Activated CD4-positive, alpha-beta T cell treated with anti-CD3 and anti-CD28 coated beads, Interleukin-2, amount 50 U/mL, for 1 hour (primary cell): ENCODE data around the gene WFS1.

ENCODE experiments used
- DNase-seq: peaks from one replicate; pipeline ENCODE4 v3.0.0-alpha.2; 2020

Gene WFS1

DNA sequence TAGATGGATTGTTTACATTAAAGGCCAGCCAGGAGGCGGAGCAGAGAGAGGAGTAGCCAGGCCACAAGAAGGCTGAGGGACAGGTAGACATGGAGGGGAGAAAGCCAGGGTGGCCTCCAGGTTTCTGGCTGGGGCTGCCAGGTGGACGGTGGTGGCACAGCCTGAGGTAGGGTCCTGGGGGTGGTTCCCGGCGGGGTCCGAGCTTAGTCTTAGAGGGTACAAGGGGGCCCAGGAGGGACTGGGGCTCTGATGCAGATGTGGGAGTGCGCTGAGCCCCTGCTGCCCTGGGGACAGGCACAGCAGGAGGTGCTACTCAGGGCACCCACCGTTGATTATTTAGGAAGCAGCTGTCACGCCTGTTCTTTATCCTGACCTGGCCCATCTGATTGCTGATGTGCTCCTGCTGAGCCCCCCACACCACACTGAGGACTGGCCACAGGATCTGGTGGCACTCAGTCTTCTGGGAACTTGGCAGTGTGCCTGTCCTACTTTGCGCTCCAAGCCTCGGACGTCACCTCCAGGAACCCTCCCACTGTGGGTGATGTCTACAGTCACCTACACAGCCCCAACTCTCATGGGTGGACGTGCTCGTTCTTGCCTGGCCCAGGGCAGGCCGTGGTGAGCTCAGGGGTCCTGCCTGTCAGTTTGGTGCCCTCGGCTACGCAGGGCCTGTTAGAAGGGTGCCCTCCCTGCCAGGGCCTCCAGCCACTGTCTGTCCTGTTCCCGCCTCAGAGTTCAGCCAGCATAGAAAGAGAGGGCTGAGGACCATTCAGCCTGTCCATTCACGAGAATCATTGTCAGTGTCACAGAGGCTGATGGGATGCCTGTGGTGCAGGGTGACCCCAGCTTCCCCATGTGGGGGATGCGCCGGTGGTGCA, 12.0 kb downstream of the WFS1 start:
- DNase-seq = no peak

DNA sequence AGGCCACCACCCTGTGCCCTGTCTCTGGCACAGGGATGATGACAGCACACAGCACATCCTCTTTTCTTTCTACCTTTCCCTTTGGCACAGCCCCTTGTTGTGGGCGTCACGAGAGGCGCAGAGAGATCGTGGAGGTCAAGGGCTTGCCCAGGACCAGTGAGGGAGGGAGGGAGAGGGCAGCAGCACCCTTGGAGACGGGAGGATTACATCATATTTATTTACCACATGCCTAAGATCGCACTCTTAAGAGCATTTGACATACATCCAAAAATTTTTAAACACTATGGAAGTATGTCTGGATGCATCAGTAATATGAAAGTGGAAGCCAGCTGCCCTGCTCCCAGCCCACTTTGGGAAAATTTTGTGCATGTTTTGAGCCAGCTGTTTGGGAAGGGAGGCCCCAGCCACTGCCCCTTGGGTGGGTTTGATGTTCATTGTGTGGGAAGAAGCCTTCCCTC, 12.7 kb downstream of the WFS1 start:
- DNase-seq = no peak

DNA sequence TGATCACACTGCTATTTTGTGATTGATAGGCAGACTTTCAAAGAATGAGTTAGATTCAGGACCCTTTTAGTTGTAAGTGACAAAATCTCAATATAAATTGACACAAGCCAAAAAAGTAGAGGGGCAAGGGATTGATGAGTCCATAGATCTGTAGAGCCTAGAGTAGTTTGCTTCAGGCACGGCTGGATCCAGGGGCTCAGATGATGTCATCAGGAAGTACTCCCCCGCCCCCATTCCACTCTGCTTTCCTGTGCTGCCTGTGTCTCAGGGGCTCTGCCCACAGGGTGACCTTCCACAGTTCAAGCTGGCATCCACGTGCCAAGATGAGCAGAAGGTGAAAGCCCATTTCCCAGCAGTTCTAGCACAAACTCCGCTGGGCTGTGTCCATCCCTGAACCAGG, 13.6 kb downstream of the WFS1 start:
- DNase-seq = no peak

DNA sequence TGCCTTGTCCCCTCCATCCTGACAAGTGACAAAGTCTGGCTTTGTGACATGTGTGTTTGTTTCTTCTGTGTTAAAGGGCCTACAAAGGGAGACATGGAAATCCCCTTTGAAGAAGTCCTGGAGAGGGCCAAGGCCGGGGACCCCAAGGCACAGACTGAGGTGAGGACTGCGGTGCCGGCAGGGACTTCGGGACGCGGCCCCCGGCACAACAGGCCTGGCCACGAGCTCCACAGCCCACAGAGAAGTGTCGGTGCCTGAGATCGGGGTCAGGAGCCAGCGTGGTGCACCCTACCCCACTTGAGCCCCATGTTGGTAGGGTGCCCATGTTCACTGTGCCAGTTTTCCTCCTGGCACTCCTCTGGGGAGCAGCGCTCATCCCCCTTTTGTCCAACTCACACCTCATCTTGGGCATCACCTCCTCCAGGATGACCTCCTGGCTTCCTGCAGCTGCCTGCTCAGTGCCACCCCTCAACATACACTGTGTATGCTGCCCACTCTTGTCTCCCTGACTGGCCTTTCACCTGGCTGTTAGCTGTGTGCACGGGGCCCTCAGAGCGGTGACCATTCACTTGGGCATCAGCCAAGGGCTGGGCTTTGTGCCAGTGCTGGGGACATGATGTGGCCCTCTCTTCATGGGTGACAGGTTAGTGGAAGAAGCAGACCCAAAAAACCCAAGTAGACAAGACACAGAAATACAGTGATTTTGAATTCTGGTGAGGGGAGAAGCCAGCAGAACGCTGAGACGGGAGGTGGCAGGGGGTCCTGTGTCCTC, 17.6 kb downstream of the WFS1 start:
- DNase-seq = no peak

DNA sequence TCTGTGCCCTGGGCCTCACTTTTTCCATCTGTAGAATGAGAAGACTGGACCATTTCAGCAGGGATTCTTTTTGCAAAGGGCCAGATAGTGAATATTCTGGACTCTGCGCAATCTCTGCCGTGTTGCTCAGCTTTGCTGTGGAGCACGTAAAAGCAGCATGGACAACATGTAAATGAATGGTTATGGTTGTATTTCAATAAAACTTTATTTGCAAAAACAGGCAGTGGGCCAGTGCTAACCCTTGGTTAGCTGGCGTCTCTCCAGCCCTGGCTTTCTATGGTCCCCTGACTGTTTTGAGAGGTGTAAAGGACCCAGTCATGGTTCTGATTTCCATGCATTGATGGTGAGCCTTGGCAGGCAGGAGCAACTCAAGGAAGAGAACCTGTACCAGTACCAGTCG, 18.7 kb downstream of the WFS1 start:
- no peak for DNase-seq

DNA sequence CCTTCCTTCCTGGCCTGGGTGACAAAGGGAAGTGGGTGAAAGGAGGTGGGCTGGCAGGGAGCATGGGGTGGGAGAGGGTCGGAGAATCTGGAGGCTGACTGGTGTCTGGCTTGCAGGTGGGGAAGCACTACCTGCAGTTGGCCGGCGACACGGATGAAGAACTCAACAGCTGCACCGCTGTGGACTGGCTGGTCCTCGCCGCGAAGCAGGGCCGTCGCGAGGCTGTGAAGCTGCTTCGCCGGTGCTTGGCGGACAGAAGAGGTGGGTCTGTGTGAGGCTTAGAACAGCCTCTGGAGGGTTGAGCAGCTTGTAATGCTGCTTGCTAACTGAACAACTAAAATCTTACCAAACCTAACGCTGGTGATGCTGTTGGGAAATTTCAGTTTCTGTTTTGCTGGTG, 19.2 kb downstream of the WFS1 start:
- no peak for DNase-seq

DNA sequence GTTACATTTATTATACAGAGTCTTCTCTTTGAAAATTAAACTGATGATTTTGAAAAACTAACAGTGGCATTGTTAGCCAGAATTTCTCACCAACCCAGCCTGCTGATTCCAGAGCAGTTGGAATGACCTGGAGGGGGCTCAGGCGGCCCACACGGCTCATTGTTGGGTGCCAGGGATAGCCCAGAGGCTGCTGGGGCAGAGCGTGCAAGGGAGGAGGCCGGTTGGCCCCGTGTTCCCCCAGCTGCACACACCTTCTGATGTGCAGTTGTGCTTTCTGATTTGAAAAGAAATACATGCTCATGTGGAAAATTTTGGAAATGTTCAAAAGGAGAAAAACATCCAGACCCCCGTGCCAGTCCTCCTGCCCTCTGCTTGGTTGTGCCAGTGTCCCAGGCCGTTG, 20.6 kb downstream of the WFS1 start:
- no peak for DNase-seq

DNA sequence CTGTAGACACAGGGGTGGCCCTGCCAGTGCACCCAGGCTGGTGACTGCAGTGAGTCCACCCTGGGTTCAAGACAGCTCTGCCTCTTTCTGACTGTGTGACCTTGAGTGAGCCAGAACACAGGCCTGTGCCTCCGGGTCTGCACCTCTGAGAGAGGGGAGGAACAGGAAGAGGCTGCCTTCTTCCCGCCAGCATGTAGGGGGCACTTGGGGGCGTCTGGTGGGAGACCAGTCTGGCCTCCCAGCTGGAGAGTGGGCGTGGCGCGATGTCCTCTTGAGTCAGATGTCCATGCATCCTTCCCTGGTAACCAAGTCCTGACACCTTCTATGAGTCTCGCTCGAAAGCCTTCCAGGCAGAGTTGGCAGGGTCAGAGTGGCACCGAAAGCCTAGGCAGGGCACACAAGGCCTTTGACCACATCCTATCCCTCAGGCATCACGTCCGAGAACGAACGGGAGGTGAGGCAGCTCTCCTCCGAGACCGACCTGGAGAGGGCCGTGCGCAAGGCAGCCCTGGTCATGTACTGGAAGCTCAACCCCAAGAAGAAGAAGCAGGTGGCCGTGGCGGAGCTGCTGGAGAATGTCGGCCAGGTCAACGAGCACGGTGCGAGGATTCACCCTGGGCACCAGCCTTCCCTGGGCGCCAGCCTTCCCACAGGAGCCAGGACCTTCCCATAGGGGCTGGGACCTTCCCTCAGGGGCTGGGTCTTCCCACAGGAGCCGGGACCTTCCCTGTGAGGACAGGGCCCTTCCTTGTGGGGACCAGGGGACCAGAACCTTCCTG, 21.3 kb downstream of the WFS1 start:
- no peak for DNase-seq

DNA sequence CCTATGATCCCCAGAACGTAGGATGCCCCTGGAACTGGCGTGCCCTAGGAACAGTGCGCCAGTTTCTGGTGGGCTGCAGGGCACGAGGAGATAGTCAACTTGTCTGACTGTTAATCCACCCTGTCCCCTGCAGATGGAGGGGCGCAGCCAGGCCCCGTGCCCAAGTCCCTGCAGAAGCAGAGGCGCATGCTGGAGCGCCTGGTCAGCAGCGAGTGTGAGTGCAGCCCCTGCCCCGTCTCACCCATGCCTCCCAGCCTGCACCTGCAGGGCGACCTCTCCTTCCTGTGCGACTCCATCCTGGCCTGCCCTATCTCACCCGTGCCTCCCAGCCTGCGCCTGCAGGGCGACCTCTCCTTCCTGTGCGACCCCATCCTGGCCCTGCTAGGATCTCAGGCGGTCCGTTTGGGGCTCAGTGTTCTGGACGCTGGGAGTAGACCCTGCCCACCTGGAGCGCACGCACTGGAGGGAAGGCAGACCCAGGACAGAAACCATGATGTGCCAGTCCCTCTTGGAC, 22.2 kb downstream of the WFS1 start:
- no peak for DNase-seq

DNA sequence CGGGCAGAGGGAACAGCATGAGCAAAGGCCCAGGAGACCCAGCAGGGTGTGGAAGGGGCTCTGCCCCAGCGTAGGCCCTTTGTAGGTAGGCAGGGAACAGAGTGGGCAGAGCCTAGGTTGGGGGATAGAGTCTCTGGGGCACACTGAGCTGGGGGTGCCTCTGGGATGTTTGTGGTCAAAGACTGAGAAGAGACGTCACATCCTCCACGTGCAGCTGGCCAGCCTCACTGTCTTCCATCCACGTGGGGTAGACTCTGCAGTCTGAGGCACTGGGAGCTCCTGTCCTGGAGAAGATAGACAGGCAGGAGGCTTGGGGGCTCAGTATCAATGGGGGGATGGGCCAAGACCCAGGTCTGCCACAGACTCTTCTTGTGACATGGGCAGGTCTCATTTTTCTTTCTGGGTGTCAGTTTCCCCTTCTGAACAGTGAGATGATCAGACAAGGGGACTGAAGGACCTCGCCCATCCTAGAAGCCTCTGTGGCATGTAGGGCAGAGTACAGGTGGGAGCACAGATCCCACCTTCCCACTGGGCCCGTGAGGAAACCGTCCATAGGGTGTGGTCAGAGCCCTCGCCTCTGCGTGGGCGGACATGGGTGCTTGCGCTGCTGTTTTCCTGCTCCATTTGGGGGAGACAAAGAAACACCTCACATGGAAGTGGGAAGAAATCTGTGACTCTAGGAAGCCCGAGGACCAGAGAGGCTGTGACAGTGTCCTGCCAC, 22.9 kb downstream of the WFS1 start:
- DNase-seq = no peak

DNA sequence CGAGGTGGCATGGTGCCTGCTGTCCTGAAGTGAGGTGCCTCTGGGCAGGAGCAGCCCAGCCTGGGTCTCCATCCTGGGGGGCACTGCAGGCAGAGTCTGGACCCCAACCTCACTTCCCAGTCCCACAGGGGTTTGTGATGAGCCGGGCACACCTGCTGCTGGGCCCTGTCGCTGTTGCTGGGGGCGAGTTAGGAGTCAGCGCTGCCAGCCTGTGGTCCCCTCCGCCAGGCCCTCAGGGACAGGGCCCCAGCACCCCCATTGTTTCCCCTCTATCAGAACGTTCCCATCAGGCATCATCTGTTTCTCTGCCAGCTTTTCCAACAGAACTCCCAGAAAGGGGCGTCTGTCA, 23.4 kb downstream of the WFS1 start:
- no peak for DNase-seq

DNA sequence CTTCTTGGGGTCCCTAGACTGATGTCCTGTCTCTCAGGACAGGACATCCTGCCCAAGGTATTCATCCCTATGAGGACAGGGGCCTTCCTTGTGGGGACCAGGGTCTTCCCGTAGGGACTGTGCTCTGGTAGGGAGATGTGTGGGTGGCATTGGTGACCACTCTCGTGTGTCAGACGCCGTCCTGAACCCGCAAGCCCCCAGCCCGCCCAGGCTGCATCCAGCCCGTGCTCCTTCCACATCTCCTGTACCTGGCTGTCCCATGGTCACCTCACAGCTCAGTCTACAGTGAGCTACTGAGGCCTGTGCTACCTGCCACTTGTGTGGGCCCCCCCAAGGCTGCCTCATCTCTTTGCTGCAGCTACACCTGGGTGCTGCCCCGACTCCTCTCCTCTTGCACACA, 24.0 kb downstream of the WFS1 start:
- DNase-seq = no peak

DNA sequence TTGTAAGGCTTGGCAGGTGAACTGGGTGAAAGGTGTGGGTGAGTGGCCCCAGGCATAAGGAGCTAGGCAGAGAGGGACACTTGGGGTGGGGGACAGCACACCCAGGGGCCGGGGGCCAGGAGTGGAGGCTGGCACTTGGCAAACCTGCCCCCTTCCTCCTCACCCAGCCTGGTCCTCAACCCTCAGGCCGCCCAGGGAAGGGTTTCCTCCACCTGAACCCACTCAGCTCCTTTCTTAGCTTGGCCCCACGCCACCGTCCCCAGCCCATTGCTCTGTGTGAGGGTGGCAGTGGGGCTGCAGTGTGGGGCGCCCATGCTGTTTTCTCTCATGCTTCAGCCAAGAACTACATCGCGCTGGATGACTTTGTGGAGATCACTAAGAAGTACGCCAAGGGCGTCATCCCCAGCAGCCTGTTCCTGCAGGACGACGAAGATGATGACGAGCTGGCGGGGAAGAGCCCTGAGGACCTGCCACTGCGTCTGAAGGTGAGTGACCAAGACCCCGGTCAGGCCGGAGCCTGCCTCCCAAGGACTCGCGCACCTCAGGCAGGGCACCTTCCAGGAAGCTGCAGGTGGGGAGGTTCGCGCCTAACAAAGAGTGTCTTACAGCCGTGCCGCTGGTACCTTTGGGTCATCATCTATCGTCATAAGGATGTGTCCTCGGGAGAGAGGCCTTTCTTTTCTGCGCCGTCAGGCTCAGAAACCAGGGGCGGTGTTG, 25.2 kb downstream of the WFS1 start:
- no peak for DNase-seq

DNA sequence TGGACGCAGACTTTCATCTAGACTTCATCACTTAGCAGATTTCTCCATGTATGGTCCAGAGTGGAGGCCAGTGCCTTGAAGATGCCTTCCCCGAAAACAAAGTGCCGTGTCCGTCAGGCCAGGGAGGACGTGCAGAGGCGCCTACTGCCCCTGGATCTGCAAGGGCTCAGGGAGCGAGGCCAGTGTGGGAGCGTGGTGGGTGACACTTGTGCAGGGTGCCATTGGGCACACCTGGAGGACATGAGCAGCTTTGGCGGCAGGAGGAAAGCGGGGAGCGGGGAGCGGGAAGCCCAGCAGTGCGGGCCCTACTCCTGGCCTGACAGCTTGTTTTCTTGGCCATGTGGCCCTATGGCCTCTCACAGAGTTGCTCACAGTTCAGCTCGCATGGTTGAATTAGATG, 25.8 kb downstream of the WFS1 start:
- DNase-seq = no peak

DNA sequence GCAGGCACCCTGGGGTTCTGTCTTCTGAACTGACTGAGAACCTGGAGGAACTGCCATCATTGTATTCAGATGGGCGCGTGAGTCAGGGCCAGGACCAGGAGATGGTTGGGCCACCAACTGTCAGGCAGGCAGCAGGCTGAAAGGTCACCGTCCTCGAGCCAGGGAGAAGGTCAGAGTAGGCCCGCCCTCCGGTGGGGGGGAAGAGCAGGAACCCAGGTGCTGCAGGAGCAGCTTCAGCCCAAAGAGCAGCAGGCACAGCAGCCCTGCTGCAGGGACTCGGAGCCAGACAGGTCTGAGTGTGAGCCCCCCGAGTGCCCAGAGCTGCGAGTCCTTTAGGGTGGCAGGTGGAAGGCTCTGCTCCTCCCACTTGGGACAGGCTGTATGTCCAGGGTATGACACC, 26.4 kb downstream of the WFS1 start:
- no peak for DNase-seq

DNA sequence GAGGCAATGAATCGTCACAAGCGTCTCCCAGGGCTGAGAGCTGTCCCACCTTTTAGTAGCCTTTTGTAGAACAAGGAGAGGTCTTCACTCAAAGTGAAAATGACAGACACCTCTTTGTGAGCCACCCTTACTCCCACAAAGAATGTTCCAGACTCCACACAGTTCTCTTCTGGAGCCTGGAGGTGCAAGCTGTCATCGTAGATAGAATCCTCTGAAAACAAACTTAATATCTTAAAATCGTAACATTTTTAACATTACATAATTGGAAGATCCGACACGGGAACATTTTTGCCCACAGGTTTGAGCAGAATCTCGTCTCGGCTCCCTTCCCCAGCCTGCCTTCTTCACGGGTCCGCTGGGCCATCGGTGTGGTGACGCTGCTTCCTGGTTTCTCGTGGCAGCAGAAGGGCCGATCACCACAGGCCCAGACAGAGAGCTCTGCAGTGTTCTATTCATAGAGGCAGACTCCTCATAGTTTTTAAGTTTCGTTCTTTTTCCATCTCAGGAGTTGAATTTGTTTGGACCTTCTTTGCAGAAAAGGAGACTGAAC, 27.7 kb downstream of the WFS1 start:
- DNase-seq = no peak

DNA sequence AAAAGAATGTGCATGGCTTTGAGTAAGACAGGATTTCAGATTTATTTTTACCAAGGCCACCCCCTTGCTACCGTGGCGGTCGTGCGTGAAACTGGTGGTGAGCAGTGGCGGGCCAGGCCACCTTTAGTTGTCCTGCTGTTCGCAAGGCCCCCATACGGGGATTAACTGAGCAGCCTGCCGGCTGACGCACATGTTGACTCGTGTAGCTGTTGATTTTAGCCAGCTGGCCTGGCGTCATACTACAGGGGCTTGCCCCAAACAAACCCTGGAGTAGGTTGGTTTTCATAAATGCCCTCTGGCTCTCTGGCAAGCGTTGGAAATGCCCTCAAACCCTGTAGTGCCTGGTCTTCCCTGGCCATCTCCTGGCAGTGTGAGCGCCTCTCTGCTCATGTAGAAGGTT, 28.4 kb downstream of the WFS1 start:
- no peak for DNase-seq

DNA sequence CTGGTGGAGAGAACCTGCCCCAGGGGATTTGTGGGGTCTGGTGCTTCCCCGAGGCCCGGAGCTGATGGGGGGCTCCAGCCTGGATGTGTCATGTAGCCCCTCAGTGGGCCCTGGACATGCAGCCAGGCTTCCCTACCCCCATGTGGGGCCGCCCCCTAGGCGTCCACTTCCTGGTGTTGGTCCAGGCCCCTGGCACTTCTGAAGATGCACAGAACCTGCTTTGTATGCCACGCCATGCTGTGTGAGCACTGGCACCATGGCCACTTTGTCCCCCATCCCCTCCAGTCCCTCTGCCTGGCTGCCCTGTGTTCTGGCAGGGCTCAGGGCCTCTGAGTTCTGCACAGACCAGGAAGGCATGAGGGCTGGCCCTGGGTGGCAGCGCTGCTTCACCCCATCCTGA, 29.2 kb downstream of the WFS1 start:
- DNase-seq = no peak

DNA sequence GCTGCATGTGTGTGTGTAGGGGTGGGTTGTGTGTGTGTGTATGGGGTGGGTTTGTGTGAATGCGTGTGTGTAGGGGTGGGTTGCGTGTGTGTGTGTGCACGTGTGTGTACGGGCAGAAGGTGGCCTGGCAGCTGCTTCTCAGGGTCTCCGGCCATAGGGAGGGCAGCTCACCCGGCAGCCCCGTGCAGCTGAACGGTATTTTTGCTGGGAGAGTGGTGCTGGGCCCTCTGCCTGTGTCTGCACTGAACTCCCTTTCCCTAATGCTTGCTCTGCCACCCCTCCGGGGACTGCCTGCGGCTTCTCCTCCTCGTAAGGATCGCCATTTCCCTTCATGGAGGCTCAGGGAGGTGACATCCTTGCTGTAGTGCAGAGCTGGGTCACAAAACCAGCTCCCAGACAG, 30.2 kb downstream of the WFS1 start:
- DNase-seq = no peak

DNA sequence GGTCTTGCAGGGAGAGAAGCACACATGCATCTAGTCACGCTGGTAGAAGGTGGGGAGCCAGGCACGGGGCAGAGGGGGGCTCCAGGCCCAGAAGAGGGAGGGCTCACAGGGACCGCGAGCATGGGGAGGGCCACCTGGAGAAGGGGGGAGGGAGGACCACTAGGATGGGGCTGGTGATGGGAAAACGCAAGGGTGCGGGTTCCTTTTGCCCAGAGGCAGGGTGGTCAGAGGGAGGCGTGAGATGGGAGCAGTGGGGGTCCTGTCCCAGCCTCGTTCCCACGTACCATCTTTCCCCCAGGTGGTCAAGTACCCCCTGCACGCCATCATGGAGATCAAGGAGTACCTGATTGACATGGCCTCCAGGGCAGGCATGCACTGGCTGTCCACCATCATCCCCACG, 30.7 kb downstream of the WFS1 start:
- DNase-seq = no peak

DNA sequence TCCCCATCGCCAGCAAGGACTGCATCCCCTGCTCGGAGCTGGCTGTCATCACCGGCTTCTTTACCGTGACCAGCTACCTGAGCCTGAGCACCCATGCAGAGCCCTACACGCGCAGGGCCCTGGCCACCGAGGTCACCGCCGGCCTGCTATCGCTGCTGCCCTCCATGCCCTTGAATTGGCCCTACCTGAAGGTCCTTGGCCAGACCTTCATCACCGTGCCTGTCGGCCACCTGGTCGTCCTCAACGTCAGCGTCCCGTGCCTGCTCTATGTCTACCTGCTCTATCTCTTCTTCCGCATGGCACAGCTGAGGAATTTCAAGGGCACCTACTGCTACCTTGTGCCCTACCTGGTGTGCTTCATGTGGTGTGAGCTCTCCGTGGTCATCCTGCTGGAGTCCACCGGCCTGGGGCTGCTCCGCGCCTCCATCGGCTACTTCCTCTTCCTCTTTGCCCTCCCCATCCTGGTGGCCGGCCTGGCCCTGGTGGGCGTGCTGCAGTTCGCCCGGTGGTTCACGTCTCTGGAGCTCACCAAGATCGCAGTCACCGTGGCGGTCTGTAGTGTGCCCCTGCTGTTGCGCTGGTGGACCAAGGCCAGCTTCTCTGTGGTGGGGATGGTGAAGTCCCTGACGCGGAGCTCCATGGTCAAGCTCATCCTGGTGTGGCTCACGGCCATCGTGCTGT, 31.5 kb downstream of the WFS1 start:
- no peak for DNase-seq
